ENCODE results near the gene PLS3.
"Not testable (repeated sequence)": the region's sequence is repeated elsewhere in the genome, so short reads cannot be mapped to it uniquely, and the experiment has no call there.

The PLS3 gene, protein sequence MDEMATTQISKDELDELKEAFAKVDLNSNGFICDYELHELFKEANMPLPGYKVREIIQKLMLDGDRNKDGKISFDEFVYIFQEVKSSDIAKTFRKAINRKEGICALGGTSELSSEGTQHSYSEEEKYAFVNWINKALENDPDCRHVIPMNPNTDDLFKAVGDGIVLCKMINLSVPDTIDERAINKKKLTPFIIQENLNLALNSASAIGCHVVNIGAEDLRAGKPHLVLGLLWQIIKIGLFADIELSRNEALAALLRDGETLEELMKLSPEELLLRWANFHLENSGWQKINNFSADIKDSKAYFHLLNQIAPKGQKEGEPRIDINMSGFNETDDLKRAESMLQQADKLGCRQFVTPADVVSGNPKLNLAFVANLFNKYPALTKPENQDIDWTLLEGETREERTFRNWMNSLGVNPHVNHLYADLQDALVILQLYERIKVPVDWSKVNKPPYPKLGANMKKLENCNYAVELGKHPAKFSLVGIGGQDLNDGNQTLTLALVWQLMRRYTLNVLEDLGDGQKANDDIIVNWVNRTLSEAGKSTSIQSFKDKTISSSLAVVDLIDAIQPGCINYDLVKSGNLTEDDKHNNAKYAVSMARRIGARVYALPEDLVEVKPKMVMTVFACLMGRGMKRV

DNA sequence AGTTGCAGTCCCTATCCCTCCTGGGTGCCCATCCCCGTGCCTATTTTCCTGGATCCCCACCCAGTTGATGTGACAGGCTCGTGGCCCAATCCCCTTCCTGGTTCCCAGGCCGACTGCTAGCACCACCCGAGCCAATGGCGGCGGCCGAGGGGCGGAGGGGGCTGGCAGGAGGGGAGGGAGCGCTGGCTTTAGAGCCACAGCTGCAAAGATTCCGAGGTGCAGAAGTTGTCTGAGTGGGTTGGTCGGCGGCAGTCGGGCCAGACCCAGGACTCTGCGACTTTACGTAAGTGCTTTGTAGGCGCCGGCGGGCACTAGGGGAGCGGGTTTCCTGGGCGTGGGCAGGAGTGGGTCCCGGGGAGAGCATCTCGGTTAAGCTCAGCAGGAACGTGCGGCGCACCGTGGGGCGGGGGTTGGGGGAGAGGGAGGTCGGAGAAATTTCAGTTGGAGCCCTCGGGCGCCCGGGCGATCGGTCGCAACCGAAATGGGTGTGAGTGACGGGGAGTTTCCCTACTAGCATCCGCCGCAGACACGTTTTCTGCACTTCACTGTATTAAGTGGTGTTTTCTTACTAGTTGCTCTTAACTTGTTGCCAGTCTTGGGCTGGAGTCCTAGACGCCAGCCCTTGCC is at the start of gene PLS3:
Gene PLS3, plus strand, starts transcription at position 197 of the 627 bp plus-strand sequence. CDS start 49,077 bp downstream, outside the sequence.
- DNase-seq (ENCODE audit: low spot score): peak; percentile 25
- Mint-ChIP-seq H3K27me3 (ENCODE audit: low read depth) (peaks cover 27% of the 10 kb centered on the region), H3K36me3 (ENCODE audit: low read depth) (no peaks in the 10 kb centered on the region), H3K4me1 (ENCODE audit: low read depth) (no peaks in the 10 kb centered on the region), H3K9me3 (no peaks in the 10 kb centered on the region), H3K4me3 (peak within 1 kb of the TSS; percentile 76), H3K27ac (peak within 1 kb of the TSS; percentile 57)

DNA sequence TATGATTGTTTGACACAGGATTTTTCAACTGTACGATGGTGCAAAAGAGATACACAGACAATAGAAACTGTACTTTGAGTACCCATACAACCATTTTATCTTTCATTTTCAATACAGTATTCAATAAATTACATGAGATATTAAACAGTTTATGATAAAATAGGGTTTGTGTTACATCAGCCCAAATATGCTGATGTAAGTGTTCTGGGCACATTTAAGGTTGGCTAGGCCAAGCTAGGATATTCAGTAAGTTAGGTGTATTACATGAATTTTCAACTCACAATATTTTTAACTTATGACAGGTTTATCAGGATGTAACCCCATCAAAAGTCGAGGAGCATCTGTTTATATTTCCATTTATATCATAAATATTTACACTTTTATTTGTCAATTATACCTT is 42.9 kb upstream of the PLS3 start:
- Mint-ChIP-seq H3K4me3 (no peak overlapping the region), H3K27ac (no peak overlapping the region), H3K36me3 (ENCODE audit: low read depth) (no peaks in the 10 kb centered on the region), H3K27me3 (ENCODE audit: low read depth) (no peaks in the 10 kb centered on the region), H3K9me3 (no peaks in the 10 kb centered on the region), H3K4me1 (ENCODE audit: low read depth) (no peaks in the 10 kb centered on the region)
- no peak for DNase-seq (ENCODE audit: low spot score)

DNA sequence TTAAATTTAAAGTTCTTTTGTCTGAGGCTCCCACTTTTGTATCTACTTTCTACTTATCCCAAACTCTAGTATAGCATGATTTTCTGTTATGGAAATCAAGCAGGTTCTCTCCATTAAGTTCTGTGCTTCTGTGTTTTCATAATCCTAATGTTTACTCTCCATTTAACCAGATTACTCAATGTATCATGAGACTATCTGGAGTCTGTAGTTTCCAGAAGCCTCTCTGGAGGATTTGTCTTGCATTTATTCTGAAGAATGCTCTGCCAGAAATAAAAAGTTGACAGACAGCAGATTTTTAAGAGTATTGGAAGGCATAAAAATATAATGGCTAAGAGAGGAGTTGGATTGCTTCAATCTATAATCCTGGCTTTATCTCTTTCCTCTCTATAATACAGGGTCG is 39.2 kb upstream of the PLS3 start:
- Mint-ChIP-seq H3K36me3 (ENCODE audit: low read depth) (no peaks in the 10 kb centered on the region), H3K27me3 (ENCODE audit: low read depth) (no peaks in the 10 kb centered on the region), H3K27ac (no peak overlapping the region), H3K9me3 (no peaks in the 10 kb centered on the region), H3K4me1 (ENCODE audit: low read depth) (no peaks in the 10 kb centered on the region), H3K4me3 (no peak overlapping the region)
- DNase-seq (ENCODE audit: low spot score): no peak

DNA sequence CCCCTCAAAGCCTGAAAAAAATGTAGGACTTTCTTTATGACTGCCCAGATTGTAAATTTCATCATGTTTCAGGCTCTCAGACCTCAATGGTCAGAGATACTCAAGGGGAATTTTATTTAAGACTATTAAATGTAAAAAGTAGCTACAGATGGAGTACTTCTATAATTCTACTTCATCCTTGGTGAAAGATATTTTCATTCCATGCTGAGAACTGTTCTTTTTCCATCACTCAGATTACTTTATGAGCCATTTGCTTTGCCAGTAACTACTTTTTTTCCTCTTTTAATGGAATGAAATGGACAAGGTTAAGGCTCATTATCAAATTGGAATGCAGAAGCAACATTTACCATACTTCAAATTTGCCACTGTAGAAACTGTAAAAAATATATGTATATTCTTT is 38.0 kb upstream of the PLS3 start:
- H3K9me3 Mint-ChIP-seq: no peaks in the 10 kb centered on the region

DNA sequence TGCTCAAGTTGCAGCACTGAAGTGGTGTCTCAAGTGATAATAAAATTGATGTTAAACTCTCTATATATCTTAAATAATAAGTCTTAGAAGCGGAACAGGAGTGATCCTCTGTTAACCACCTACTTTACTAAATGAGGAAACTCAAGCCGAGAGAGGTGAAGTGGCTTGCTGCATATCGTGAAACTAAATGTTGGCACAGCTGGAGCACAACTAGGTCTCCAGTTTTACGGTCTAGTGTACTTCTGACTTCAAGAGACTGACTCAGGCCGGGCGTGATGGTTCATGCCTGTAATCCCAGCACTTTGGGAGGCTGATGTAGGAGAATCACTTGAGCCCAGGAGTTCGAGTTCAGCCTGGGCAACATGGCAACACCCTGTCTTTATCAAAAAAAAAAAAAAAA is 35.5 kb upstream of the PLS3 start:
- Mint-ChIP-seq H3K36me3 (ENCODE audit: low read depth) (no peaks in the 10 kb centered on the region), H3K4me3 (no peak overlapping the region), H3K27me3 (ENCODE audit: low read depth) (no peaks in the 10 kb centered on the region), H3K4me1 (ENCODE audit: low read depth) (no peaks in the 10 kb centered on the region), H3K27ac (no peak overlapping the region), H3K9me3 (no peaks in the 10 kb centered on the region)
- DNase-seq (ENCODE audit: low spot score): no peak

More for the DNA sequence above, 38.0 kb upstream of the PLS3 start:
- DNase-seq (ENCODE audit: low spot score): no peak
- no peaks in the 10 kb centered on the region for H3K4me1 Mint-ChIP-seq (ENCODE audit: low read depth)
- H3K4me3 Mint-ChIP-seq: no peak overlapping the region
- no peaks in the 10 kb centered on the region for H3K27me3 Mint-ChIP-seq (ENCODE audit: low read depth)
- no peak overlapping the region for H3K27ac Mint-ChIP-seq
- H3K36me3 Mint-ChIP-seq (ENCODE audit: low read depth): no peaks in the 10 kb centered on the region

DNA sequence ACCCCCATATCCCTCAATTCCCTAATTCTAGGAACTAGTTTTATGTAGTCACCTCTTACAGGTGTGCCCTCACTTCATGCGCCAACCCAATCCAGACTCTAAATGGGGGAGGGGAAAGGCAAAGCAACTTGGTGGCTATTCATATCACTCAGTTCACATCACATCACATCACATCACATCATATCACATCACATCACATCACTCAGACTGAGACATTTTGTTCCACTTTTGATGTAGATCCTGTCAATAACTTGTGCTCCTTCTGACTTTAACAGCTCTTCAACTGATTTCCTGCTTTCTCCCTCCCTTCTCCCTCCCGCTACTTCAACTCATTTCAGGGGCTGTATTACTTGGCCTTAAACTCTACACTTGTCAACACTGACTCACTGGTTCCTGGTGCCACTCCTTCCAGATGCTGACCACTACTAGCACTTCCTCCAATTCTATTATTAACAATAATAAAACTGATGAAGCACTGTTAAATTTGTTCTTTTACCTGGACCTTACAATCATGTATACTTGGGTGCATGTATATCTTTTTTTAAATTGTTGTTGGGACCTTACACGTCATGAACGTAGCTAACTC is 29.1 kb upstream of the PLS3 start:
- Mint-ChIP-seq H3K27ac (no peak overlapping the region), H3K27me3 (ENCODE audit: low read depth) (no peaks in the 10 kb centered on the region), H3K9me3 (no peaks in the 10 kb centered on the region), H3K4me3 (no peak overlapping the region), H3K4me1 (ENCODE audit: low read depth) (no peaks in the 10 kb centered on the region), H3K36me3 (ENCODE audit: low read depth) (no peaks in the 10 kb centered on the region)
- DNase-seq (ENCODE audit: low spot score): no peak

DNA sequence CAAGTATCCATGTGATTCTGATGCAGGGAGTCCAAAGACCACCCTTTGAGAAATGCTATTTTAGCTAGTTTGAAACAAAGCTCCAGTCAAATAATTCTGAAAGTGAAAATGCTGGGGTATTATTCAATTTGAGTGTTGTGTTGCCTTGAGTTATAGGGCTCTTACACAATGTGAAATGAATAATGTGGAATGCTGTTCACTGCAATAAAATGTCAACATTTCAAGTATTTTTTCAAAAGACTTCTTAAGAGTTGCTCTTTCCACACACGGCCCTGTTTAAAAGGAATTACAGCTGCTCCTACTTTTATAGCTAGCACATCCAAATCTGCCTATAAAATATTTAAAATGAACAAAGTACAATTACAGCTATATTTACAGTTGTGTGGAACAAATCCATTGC is 27.5 kb upstream of the PLS3 start:
- H3K27me3 Mint-ChIP-seq (ENCODE audit: low read depth): no peaks in the 10 kb centered on the region
- no peak overlapping the region for H3K27ac Mint-ChIP-seq
- no peak for DNase-seq (ENCODE audit: low spot score)
- H3K9me3 Mint-ChIP-seq: no peaks in the 10 kb centered on the region
- no peak overlapping the region for H3K4me3 Mint-ChIP-seq
- no peaks in the 10 kb centered on the region for H3K36me3 Mint-ChIP-seq (ENCODE audit: low read depth)
- no peaks in the 10 kb centered on the region for H3K4me1 Mint-ChIP-seq (ENCODE audit: low read depth)

DNA sequence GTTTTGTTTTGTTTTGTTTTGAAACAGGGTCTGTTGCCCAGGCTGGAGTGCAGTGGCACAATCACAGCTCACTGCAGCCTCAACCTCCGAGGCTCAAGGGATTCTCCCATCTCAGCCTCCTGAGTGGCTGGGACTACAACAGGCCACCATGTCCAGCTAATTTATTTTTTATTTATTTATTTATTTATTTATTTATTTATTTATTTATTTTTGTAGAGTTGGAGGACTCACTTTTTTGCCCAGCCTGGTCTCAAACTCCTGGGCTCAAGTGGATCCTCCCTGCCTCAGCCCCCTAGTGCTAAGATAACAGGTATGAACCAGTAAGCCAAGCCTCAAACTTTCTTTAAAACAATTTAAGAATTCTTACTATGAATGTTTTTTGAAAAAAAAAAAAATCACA is 26.6 kb upstream of the PLS3 start:
- H3K4me1 Mint-ChIP-seq (ENCODE audit: low read depth): no peaks in the 10 kb centered on the region
- no peak for DNase-seq (ENCODE audit: low spot score)
- H3K27me3 Mint-ChIP-seq (ENCODE audit: low read depth): no peaks in the 10 kb centered on the region
- no peak overlapping the region for H3K4me3 Mint-ChIP-seq
- H3K9me3 Mint-ChIP-seq: no peaks in the 10 kb centered on the region
- H3K36me3 Mint-ChIP-seq (ENCODE audit: low read depth): no peaks in the 10 kb centered on the region
- H3K27ac Mint-ChIP-seq: no peak overlapping the region

DNA sequence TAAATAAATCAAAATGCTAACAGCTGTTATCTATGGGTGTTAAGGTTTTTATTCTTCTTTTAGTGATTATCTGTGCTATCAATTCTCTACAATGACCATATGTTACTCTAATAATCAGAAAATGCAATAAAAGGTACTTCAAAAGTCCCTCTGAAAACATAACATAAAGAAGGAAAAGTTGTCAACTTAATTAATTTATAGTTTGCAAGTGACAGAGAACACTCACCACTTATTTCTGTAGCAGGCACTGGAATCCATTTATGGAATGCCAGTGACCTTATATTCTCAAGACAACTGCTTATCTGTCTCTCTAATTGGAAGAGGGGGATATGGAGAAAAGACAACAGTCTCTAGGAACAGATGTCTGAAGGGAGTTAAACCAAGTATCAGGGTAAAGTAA is 25.6 kb upstream of the PLS3 start:
- Mint-ChIP-seq H3K4me3 (no peak overlapping the region), H3K27me3 (ENCODE audit: low read depth) (no peaks in the 10 kb centered on the region), H3K9me3 (no peaks in the 10 kb centered on the region), H3K4me1 (ENCODE audit: low read depth) (no peaks in the 10 kb centered on the region), H3K36me3 (ENCODE audit: low read depth) (no peaks in the 10 kb centered on the region), H3K27ac (no peak overlapping the region)
- DNase-seq (ENCODE audit: low spot score): no peak

DNA sequence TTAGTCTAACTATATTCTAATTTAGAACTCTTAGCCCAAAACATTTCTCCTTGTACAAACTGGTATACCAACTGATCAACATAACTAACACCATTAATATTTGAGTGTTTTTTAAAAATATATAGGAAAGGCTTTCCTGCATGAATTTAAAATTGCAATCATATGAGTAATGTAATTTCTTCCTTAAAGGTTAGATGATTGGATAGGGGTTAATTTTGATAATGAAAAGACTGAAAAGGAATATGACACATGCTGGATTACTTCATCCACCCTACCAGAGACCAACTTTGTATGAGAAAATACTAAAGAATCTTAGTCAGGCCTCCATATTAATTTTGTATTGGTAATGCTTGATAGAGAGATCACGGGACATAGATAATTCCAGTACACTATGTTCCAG is 25.1 kb upstream of the PLS3 start:
- no peak overlapping the region for H3K27ac Mint-ChIP-seq
- H3K9me3 Mint-ChIP-seq: no peaks in the 10 kb centered on the region
- H3K4me1 Mint-ChIP-seq (ENCODE audit: low read depth): no peaks in the 10 kb centered on the region
- H3K36me3 Mint-ChIP-seq (ENCODE audit: low read depth): no peaks in the 10 kb centered on the region
- no peaks in the 10 kb centered on the region for H3K27me3 Mint-ChIP-seq (ENCODE audit: low read depth)
- no peak overlapping the region for H3K4me3 Mint-ChIP-seq
- DNase-seq (ENCODE audit: low spot score): no peak

DNA sequence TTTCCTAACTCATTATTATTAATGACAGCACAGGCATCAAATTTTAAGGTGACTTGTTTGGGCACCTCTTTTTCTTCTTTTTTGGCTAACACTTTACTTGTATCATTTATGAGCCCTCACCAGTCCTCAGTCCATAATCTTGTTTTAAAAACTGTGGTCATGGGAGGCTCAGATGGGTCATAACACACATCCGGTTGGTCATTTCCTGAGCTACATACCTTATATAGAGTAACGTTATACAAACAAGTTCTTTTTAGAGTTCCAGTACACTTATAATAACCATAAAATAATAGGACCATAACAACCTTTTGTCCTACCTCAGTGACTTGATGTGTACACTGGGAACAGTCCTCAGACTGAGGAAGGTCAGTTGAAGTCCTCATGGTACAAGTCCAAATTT is 21.1 kb upstream of the PLS3 start:
- H3K27ac Mint-ChIP-seq: no peak overlapping the region

DNA sequence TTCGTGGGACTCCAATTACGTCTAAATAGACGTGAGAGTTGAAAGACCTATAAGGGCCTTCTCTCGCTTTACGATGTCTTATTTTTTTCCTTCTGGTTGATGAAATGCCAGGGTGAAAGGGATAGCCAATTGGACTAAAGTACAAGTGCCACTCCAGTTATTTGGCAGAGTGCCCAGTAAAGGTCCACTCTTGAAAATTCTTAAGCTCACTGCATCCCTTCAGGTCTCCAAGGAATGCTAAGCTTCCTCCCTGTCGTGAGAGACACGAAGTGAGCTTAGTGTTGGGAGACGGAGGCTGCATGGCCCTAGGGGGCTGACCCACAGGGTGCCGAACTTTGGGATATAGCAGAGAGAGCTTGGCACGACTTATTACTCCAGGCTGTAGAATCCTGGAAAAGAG is 19.9 kb upstream of the PLS3 start:
- H3K4me3 Mint-ChIP-seq; DNase-seq (ENCODE audit: low spot score); H3K27me3 Mint-ChIP-seq (ENCODE audit: low read depth); H3K4me1 Mint-ChIP-seq (ENCODE audit: low read depth); H3K9me3 Mint-ChIP-seq; H3K36me3 Mint-ChIP-seq (ENCODE audit: low read depth); H3K27ac Mint-ChIP-seq: not testable (repeated sequence)

More for the DNA sequence above, 21.1 kb upstream of the PLS3 start:
- DNase-seq (ENCODE audit: low spot score): no peak
- Mint-ChIP-seq H3K4me1 (ENCODE audit: low read depth) (no peaks in the 10 kb centered on the region), H3K36me3 (ENCODE audit: low read depth) (no peaks in the 10 kb centered on the region), H3K9me3 (no peaks in the 10 kb centered on the region), H3K27me3 (ENCODE audit: low read depth) (no peaks in the 10 kb centered on the region), H3K4me3 (no peak overlapping the region)

DNA sequence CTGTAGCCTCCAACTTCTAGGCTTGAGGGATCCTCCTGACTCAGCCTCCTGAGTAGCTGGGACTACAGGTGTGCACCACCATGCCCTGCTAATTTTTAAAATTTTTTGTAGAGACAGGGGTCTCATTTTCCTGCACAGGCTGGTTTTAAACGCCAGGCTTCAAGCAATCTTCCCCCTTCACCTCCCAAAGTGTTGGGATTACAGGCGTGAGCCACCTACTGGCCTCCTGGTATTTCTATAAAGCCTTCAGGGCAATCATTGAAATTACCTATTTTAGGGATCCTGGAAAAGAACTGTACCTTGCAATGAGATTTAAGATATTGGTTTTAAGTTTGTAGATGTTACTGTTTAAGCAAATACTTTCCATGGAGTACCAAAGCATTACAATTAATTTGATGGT is 13.5 kb upstream of the PLS3 start:
- Mint-ChIP-seq H3K9me3 (no peaks in the 10 kb centered on the region), H3K27me3 (ENCODE audit: low read depth) (no peaks in the 10 kb centered on the region), H3K27ac (no peak overlapping the region), H3K4me1 (ENCODE audit: low read depth) (no peaks in the 10 kb centered on the region), H3K4me3 (no peak overlapping the region), H3K36me3 (ENCODE audit: low read depth) (no peaks in the 10 kb centered on the region)
- no peak for DNase-seq (ENCODE audit: low spot score)

DNA sequence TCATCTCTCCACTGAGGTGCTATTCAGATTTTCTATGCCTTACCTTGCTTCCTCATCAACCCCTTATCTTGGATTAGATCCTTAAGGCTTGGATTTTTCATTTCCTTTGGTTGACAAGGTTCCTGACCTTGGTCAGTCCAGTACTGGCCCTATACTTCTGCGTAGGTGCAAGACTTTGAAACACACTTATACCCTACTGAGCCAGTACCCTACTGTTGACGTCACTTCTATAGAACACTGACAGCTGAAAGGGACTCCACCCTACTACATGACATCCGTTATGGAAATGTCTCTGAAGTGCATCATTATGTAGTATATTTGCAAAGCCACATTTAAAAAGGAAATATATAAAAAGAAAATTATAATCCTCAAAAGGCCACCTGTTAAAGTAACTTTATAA is 12.0 kb upstream of the PLS3 start:
- Mint-ChIP-seq H3K4me1 (ENCODE audit: low read depth) (no peaks in the 10 kb centered on the region), H3K9me3 (no peaks in the 10 kb centered on the region), H3K36me3 (ENCODE audit: low read depth) (no peaks in the 10 kb centered on the region), H3K27ac (no peak overlapping the region), H3K27me3 (ENCODE audit: low read depth) (no peaks in the 10 kb centered on the region), H3K4me3 (no peak overlapping the region)
- DNase-seq (ENCODE audit: low spot score): no peak

Measured in T-helper 2 cell treated with Interferon-gamma antibody and Interleukin-4, amounts not matched to agents 5 μg/mL and 100 μg/mL, for 36 hours (primary cell).